HK-2 (cell line): ENCODE data around the gene DNAJB12.
"Not testable (repeated sequence)": the region's sequence is repeated elsewhere in the genome, so short reads cannot be mapped to it uniquely, and the experiment has no call there.

Experiments used
- DNase-seq: peaks from one replicate; pipeline ENCODE4 v3.0.0-alpha.2; 2018; ENCODE audit not compliant: unreplicated experiment

The DNAJB12 gene

GRCh38 chr10:72354356-72355213 lies at the start of gene DNAJB12:
Gene DNAJB12 (minus strand): TSS chr10:72354919. CDS start chr10:72354897, 22 bp downstream.
- peak; percentile 96 for DNase-seq

- not testable (repeated sequence) for DNase-seq
These were observed 40.9 kb upstream of the DNAJB12 start for GRCh38 chr10:72395581-72395980.

GRCh38 chr10:72392571-72392970 lies 37.9 kb upstream of the DNAJB12 start:
- DNase-seq: no peak

GRCh38 chr10:72390764-72391163 lies 36.0 kb upstream of the DNAJB12 start:
- DNase-seq: no peak

- no peak for DNase-seq
These were observed 35.0 kb upstream of the DNAJB12 start for GRCh38 chr10:72389716-72390115.

DNA sequence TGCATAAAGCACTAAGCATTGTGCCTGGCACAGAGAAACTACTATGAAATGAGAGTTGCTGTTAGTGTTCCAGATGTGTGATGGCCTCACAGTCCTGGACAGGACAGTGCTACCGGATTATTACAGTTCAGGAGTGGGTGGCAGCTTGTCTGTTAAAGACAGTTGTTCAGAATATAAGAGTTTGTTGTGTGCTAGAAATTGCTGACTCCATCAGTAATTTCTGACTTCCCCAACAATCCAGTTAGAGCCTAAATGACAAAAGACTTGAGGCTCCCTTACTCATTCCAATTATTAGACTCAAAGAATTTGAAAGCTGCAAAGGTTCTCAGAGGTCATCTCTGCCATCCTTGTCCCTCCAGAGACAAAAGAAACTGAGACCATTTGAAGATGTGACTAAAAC lies 34.3 kb upstream of the DNAJB12 start:
- DNase-seq: no peak

- no peak for DNase-seq
These were observed 33.3 kb upstream of the DNAJB12 start for GRCh38 chr10:72388062-72388461.

DNA sequence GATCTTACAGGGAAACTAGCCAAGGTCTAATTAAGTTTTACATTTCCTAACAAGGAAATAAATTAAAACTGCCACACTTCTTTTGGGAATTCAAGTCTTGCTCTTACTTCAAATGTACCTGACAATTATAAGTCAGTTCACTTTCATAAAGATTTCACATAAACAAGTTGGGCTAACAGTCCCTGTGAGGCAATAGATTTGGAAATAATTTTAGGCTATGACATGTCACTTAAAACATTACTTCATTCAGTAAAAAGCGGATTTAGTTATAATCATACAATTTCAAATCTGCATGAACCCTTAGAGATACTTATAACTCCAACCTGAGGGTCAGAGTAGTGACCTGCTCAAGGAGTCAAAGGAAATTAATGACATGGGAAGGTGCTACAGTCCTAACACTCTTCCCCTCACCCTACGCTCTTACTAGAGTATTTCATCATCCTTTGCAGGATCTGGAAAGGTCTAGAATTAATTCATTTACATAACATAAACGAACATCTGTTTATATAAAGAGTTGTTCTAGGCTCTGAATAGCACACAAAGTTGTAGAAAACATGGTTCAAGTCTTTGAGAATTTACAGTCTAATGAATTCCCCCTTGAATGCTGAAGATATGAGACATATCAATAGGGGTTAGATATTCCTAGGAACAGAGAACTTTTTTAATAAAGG lies 32.3 kb upstream of the DNAJB12 start:
- no peak for DNase-seq

DNA sequence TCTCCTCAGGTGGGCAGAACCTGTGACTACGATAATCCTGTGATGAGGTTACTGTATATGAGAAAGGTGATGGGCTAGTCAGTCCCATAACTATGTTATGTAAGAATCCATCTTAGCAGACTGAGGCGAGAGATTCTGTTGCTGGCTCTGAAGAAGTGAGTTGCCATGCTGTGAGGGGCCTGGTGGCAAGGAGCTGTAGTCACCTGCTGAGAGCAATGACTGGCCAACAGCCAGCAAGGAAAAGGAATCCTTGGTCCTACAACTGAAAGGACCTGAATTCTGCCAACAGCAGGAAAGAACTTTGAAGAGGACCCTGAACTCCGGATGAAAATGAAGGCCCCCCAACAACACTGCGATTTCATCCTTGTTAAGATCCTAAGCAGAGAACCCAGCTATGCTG lies 31.0 kb upstream of the DNAJB12 start:
- DNase-seq: no peak

DNA sequence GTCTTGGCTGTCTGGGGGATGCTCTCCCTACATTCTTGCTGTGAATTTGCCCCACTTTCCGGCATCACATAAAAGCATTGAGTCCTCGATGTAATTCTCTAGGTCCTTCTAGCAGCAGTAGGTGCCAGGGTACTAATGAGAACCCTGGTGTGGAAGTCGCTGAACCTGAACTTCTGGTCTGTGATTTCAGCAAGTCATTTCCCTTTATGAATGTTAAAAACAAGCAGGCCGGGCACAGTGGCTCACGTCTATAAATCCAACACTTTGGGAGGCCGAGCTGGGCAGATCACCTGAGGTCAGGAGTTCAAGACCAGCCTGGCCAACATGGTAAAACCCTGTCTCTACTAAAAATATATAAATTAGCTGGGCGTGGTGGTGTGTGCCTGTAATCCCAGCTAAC lies 30.3 kb upstream of the DNAJB12 start:
- not testable (repeated sequence) for DNase-seq

DNA sequence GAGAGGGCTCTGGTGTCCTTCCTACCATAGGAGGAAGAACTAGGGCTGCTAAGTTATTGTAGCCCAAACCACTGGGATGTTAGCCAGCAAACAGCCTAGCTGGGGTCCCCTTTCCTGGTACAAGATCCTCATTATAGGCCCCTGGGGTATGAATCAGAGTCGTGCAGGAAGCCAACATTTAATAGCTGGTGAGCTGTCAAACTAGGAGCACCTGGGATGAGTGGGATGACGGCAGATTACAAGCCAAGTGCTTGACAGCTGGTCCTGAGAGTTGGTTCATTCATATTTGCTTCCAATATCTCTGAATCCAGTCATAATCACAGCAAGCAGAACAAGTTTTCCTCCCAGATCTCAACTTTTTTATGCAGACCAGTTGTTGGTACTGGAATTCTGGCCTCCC lies 25.1 kb upstream of the DNAJB12 start:
- no peak for DNase-seq

GRCh38 chr10:72379062-72379461 lies 24.3 kb upstream of the DNAJB12 start:
- no peak for DNase-seq

GRCh38 chr10:72375585-72375984 lies 20.9 kb upstream of the DNAJB12 start:
- DNase-seq: no peak

- no peak for DNase-seq
These were observed 20.5 kb upstream of the DNAJB12 start for GRCh38 chr10:72375173-72375572.

DNA sequence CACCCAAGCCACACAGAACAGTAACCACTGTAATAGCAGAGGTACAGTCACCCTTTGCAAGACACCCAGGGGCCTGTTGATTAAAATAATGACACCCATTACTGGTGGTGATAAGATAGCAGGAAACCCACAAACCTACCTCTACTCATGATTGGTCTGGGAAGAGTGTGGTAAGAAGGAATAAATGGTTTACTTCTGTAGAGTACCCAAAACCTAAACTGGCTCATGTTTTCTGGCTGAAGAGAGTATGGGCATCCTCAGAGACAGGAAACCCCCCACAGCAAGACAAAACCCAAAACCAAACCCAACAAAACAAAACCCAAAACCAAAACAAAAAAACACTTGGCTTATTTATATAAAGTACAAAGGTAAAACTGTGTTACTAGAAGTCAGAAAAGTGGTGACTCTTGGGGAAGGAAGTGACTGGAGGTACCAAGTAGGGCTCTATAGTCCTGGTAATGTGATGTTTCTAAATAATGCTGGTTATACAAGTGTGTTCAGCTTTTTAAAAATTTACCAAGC lies 15.5 kb upstream of the DNAJB12 start:
- DNase-seq: no peak

GRCh38 chr10:72367301-72367960 lies 12.7 kb upstream of the DNAJB12 start:
- DNase-seq: no peak

DNA sequence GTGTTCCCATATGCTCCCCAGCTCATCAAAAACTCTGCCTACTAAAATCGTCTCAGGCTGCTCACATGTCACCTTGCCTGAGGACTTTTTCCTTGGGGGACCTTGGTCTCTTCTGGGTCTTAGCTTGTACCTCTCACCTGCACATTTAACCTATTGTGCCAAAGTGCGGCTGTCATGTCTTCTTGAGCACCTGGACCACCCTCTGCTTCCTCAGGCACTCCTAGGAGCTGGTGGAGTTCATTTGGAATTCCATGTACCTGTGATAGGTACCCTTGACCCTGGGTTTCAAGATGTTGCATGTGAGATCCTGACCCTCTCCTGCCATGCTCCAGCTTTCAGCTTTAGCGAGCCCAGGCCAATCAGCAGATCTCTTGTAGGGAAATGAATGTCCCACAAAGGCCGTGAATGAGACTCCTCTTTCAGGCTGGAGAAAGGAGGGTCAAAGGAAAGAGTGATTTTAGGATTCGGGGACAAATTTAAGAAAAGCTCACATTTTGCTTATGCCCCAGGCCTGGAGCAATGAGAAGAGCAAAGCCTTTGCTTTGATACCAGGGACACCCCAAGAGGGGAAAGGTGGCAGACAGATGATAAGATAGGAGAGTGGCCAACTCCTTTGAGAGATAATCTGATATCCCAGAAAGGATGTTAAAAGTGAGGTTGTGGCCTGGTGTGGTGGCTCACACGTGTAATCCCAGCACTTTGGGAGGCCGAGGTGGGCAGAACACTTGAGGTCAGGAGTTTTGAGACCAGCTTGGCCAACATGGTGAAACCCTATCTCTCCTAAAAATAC lies 10.6 kb upstream of the DNAJB12 start:
- DNase-seq: no peak

DNA sequence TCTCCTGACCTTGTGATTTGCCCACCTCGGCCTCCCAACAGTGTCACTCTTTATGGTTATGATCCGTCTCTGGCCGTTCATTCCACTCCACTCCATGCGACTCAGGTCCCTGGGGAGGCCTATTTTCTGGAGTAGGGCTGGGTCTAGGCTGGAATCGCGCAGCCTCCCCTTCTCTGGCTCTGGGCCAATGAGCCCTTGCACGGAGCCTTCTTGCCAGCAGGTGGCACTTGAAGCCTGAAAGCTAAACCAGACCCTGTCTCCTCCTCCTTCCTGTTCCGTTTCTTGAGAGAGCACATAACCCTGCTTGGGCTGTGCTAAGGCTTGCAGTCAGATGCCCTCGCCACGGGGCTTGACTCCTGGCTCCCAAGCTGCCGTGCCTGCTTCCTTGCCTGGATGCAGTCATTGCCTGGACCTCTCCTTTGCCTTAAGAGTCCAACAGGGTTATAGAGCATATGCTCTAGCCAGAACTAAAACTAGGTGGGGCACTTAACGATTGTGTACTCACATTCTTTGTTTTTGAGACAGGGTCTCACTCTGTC lies 9.6 kb upstream of the DNAJB12 start:
- DNase-seq: peak; percentile 93

DNA sequence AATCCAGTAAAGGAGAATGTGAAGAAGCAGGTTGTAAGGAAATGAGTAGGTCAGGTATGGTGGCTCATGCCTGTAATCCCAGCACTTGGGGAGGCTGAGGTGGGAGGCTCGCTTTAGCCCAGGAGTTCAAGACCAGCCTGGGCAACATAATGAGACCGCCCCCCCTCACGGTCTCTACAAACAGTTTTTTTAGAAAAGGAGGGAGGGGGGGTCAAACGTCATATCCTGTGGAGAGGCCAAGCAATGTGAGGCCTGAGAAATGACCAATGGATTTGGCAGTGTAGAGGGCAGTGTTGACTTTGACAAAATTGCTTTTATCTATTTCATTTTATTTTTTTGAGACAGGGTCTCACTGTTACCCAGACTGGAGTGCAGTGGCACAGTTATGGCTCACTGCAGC lies 2.3 kb upstream of the DNAJB12 start:
- no peak for DNase-seq

- DNase-seq: no peak
These were observed 1.4 kb upstream of the DNAJB12 start for GRCh38 chr10:72356115-72356514.

GRCh38 chr10:72355214-72355555 lies 466 bp upstream of the DNAJB12 start:
- DNase-seq: no peak
